OCI-M1 (cell line): ENCODE data around the gene TK1.
"Not testable (repeated sequence)": the region's sequence is repeated elsewhere in the genome, so short reads cannot be mapped to it uniquely, and the experiment has no call there.

ENCODE experiments used
- DNase-seq: peaks from one replicate; lab custom pipeline; 2025; lab: John Stamatoyannopoulos, UW

TK1 gene

DNA sequence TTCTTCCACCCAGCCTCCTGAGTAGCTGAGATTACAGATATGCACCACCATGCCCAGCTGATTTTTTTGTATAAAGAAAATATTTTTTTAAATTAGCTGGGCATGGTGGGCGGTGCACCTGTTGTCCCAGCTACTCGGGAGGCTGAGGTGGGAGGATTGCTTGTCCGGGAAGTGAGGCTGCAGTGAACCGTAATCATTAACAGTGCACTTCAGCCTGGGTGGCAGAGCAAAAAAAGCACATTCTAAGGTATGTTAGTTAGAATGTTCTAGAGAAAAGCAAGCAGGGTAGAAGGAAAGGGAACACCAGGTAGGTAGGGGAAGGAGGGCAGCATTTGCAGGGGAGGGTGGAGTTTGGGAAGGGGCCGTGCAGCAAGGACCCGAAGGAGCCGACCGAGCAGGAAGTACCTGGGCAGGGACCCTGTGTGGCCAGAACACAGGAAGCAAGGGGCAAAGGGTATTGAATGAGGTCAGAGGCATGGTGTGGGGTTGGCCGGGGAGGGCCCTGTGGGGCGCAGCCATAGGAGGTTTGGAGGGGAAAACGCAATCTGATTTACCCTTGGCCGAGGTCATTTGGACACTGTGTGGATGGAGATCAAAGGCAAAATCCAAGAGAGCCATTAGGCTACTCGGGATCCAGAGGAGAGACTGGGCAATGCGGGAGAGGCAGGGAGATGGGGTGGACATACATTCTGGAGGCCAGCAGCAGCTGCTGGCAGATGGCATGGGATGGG, 38.4 kb downstream of the TK1 start:
- no peak for DNase-seq

DNA sequence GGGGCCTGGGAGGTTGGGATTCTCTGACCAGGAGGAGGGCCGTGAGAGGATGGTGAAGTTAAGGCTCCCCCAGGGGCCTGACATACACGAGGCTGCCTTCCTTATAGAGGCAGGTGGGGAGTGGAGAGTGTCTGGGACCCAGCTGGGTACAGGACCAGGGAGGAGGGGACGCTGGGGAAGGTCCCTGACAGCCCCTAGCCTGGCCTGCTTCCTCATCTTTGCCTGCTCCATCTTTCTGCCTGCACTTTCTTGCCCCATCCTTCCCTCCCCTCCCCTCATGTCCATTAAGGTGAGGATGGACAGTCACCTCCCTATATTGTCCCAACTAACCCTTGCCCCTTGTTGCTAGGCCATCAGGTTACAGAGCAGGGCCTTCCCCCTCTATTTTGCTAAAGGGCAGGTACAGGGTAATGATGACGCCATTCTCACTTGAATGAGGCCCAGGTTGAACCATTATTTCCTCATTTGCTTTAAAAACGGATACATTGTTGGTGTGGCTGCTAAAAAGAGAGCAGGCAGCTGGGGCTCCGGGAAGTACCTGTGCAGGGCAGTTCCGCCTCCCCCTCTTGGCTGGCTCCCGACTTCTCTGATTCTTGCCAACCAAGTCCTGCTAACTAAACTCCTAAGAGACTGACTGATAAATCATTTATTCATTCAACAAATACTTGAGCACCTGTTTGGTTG, 39.4 kb downstream of the TK1 start:
- no peak for DNase-seq

DNA sequence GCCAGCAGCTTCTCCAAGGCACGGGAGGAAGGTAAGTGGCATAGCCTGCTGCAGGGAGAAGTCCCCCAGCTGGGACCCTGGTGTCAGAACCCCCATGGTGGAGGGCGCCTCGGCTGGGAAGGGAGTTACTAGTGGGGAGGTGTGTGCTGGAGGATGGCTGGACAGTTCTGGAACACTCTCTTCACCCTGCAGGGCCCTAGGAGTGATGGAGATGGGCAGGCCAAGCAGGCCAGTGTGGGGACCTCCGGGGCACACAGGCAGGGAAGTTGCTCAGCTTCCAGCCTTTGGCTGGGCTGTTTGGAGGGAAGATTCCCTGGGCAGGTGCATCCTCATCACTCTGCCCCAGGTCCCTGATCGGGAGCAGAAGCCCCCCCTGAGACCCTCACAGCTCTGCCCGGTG, 40.0 kb downstream of the TK1 start:
- DNase-seq: no peak

DNA sequence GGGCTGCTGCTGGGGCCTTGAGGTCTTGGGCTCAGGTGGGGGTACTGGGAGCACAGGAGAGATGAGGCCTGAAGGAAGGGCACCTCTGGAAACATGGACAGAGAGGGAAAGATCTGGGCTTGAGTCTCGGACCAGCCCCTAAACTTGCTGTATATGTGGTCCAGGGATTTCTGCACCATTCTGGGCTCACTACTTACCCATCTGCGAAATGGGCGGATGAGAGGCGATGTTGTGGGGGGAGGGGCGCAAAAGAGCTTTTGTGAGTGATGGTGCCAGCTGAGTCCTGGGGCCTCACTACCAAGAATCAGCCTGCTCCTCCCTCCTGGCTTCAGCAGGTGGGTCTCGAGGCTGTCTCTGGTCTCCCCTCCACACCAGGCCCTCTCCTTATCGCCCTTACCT, 40.4 kb downstream of the TK1 start:
- no peak for DNase-seq

DNA sequence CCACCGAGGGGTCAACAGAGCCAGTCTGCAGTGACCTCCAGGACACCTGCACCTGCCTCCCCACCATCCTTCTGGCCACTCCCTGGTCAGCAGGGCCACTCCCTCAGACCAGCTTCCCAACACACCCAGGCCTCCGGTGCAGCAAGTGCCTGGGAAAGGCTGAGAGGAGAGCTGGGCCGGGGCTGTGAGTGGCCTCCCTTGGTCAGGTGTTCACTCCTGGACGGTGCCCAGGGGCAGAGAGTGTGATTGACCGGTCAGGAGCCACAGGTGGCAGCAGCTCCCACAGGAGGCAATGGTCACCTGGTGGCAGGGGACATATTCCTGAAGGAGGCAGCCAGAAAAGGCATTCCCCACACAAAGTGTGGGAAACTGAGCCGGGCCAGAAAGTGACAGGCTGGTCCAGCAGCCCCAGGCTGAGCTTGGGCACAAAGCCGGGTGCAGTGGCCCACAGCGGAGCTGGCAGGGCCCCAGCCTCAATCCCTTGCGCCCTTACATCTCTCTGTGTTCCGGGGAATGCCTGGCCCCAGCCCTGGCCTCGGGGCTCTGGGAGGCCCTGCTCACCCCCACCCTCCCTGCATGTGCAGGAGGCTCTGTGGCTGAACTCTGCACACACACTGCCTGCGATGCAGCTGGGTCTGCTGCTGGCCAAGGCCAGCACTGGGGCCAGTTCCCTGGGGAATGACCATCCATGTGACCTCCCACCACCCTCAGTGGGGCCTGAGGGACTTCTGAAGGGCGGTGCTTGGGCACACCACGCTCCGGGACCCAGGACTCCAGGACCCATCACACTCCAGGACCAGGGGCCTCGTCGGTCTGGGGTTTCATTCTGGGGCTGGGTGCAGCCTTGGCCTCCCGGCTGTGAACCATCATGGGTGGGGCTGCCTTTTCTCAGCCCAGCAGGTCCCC, 41.9 kb downstream of the TK1 start:
- DNase-seq: no peak

DNA sequence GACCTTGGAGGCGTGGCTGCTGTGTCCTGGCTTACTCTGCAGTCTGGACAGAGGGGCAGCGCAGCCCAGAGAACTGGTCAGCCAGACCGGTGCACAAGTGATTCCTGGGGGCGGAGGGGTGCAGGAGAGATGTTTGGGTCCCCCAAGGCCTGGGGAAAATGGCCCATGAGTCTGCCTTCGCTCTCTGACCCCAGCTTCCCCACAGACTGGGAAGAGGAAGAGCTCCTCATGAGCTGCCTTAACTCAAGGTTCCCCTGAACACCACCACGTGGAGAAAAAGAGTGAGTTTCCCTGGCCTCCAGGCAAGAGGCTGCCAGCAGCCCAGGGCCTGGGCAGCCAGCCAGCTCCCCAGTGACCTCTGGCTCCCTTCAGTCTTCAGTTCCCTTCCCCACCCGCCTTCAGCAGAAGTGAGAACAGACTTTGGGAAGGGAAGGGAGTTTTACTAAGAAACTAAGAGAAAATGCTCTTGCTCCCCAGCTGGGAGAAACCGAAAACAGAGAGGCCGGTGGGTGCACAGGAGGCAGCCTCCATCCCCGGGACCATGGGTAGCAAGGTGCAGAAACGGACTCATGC, 42.6 kb downstream of the TK1 start:
- peak; percentile 85 for DNase-seq

DNA sequence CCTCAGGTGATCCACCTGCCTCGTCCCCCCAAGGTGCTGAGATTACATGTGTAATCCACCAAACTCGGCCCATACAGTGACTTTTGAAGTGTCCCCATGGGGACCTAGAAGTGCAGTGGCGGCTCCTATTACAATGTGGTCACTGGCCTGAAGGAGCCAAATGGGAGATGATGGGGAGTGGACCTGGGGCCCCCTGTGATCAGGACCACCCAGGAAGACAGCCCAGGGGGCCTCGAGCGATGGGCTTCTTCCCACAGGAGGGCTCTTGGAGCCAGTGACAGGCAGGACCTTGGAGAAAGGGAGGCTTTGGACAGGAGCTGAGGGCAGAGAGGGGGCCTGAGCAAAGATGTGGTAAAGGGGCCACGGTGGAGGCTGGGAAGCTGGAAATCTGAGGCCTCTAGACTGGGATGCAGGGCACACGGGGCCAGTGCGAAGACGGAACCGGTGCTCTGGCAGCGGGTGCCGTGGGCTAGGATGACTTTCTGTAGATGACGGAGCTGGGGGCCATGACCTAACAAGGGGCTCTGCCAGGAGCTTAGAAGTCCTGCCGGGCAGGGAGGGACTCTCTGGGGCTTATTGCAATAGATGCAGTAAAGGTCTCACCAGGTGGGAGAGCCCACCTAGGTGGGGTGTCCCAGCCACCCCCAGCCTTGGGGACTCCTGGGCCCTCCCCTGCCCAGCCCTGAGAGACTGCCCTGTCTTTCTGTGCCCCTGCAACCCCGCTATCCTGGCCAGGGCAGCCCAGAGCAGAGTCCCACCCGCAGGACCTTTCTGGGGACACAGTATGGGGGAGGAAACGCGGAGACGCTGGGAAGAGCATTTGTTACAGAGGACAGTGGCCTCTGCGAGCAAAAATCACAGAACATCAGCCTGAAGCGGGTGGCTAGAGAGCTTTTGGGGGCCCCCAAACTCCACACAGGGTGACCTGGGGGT, 43.4 kb downstream of the TK1 start:
- DNase-seq: no peak

DNA sequence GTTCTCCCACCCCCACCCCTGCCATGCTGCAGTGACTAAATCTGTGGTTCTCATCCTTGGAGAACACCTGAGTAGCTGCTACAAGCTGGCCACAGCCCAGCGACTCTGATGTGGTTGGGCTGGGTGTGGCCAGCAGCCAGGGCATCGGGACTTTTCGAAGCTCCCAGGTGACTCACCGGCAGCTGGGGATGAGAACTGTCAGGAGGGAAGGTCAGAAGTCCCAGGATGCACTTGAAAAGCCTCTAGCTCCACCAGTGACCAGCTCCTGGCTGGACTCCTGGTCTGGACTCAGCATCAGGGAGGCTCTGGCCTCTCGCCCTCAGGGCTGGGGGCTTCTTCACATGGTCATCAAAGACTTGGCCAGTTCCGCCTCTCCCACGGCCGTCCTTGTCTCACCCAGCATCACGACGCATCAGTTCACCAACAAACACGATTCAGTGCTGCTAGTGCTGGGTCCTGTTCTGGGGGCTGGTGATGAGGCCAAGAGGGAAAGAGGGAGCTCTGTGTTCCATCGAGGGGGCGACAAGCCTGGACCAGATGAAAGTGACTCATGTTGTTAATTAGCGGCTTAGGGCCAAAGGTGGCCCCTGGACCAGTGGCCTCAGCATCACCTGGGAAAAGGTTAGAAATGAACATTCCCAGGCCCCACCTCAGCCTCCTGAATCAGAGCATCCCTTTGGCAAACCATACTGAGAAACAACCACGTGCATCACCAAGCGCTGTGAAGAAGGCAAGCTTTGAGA, 44.6 kb downstream of the TK1 start:
- DNase-seq: no peak

DNA sequence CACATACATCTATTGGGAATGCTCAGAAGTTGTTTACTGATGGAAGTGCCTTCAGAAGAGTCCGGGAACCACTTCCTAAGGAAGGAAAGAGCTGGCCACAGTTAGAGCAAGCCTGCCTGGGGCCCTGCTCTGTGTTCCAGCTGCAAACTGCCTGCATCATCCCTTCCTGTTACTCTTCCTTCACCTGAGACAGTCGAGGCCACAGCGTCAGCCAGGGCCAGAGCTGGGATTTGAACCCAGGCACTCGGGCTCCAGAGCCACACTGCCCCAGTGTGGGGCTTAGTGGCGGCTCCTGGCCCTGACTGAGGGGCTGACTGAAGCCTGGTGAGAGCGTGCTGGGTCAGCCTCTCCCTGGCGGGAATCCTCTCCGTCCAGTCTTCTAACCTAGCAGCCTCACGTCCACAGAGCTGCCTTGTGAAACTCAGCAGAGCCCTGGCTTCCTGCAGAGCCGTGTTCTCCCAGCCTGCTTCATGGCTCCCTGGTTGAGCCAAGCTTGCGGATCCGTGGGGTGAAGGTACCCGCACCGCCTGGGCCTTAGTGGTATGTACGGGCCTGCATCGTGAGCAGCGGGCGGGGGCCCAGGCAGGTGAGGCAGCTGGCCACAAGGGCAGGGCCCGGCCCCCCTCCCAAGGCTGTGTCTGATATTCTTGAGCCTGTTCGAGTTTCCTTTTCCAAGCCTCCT, 45.3 kb downstream of the TK1 start:
- no peak for DNase-seq

DNA sequence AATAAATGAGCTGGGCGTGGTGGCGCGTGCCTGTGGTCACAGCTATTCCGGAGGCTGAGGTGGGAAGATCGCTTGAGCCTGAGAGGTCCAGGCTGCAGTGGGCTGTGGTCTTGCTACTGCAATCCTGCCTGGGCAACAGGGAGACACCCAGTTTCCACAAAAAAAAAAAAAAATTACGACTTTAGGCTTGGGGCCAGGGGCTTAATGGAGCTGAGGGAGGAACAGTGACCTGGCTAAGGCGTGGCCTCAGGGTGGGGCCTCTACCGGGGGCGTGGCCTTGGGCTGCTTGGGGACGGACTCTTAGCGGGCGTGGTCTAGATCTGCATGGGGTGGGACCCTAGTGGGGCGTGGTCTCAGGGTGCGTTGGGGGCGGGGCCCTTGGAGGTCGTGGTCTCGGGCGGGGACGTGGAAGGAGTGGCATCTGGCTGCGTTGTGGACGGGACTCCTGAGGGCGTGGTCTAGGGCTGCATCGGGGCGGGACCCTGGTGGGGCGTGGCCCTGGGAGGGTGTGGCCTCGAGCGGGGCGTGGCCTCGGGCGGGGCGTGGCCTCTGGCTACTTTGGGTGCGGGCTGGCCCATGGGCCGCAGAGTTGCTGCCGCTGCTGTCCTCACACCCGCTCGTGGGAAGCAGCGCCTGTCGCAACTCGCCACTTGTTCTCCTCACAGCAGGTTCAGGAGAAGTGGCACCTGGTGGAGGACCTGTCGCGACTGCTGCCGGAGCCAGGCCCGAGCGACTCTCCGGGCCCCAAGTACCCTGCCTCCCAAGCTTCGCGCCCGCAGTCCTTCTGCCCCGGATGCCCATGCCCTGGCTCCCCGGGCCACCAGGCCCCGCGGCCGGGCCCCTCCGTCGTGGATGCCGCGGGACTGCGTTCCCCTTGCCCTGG, 46.4 kb downstream of the TK1 start:
- peak; percentile 99 for DNase-seq

DNA sequence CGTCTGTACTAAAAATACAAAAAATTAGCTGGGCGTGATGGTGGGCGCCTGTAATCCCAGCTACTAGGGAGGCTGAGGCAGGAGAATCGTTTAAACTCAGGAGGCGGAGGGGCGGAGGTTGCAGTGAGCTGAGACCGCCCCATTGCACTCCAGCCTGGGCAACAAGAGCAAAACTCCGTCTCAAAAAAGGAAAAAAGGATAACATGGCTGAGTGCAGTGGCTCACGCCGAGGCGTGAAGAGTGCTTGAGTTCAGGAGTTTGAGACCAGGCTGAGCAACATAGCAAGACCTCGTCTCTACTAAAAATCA, 47.0 kb downstream of the TK1 start:
- not testable (repeated sequence) for DNase-seq

DNA sequence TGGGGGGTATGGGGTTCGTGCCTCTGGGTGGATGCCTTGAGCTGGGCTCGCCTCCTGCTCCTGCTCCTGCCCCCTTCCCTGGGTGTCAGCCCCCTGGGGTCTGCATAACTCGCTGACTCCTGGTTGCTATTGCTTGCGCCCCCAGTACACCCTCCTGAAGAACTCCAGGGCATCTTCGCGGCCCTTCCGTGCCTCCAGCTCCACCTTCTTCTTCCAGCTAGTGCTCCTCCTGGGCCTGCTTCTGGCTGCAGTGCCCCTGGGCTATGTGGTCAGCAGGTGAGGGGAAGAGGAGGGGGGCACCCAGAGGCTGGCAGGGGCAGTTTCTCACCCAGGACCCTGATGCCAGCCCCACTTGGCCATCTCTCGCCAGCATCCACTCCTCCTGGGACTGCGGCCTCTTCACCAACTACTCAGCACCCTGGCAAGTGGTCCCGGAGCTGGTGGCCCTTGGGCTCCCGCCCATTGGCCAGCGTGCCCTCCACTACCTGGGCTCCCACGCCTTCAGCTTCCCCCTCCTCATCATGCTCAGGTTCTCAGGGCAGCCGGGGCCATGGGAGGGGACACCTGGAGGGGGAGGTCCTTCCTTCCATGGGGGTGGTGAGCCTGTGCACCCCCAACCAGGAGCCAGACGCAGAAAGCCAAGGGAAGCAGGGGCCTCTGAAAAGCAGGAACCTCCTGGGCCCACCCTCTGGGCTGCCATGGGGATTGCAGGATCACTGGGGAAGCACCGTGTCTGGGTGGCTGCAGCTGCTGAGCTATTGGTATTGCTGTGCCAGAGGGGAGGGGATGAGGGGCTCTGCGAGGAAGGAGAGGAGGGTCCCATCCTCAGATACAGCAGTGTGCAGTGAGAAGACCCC, 48.4 kb downstream of the TK1 start:
- no peak for DNase-seq

DNA sequence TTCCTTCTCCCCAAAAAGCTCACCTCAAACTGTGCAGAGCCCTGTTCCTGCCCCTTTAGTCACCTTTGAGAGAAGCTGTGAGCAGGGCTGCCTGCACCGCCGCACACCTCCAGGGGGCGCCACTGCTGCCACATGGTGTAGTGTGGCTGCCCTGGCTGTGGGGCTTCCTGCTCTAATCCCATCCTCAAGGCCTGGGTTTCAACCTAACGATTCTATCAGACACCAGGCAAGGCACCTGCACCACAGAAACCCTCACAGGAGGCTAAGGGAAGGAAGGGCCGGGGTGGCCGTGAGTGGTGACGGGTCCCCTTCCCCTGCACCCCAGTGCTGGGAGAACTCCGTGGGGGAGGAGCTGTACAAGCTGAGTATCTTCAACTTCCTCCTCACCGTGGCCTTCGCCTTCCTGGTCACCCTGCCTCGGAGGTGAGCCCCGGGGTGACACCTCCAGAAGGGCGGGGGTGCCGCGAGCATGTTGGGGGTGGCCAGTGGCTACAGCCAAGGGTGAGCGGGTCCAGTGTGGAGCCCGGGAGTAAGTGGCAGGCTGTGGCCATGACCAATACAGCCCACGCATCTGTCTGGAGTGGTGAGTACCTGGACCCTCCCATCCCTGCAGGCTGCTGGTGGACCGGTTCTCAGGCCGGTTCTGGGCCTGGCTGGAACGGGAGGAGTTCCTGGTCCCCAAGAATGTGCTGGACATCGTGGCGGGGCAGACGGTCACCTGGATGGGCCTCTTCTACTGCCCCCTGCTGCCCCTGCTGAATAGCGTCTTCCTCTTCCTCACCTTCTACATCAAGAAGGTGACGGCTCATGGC, 49.3 kb downstream of the TK1 start:
- peak; percentile 42 for DNase-seq

DNA sequence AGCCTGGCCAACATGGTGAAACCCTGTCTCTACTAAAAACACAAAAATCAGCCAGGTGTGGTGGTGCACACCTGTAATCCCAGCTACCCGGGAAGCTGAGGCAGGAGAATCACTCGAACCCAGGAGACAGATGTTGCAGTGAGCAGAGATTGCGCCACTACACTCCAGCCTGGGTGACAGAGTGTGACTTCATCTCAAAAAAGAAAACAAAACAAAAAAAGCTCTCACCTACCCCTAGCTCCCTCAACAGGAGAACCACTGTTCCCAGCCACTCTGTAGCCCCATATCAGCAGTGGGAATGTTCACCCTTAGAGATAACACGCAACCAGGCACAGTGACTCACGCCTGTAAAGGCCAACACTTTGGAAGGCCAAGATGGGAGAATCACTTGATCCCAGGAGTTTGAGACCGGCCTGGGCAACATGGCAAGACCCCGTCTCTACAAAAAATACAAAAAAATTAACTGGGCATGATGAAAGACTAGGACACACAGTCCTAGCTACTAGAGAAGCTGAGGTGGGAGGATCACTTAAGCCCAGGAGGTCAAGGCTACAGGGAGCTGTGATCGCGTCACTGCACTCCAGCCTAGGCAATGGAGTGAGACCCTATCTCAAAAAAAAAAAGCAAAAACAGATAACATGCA, 50.9 kb downstream of the TK1 start:
- peak; percentile 36 for DNase-seq

DNA sequence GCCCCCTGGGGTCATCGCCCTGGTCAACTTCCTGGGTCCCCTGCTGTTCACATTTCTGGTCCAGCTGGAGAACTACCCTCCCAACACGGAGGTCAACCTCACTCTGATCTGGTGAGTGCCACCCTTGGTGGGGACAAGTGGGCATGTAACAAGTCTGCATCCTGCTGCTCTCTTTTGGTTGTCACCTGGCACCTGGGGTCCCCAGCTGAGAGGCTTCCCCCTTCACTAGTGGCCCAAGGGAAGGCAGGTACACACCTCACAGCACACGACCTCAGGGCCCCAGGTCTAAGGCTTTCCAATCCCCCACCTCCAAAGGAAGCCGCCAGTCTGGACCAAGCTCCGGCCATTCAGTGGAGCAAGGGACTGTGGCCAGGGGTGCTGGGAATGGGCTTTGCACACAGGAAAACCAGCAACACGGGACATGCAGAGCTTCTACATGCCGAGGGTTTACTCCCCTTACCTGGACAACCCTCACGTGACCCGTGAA, 51.9 kb downstream of the TK1 start:
- DNase-seq: no peak
